Liver (tissue), 3 donors: ENCODE data around the gene SPTBN5.

ENCODE experiments used
- ATF3 ChIP-seq: IDR thresholded peaks from 2 replicates; pipeline ENCODE4 v1.6.1; 2016; ENCODE audit warnings: antibody characterized with exemption
- CTCF ChIP-seq: fragments of 150-350 bp; IDR thresholded peaks from 2 replicates; pipeline ENCODE4 v1.5.1; 2017; ENCODE audit warnings: improper control_type of control experiment, low read depth, low read length; ENCODE audit not compliant: missing input control
- FOXA1 ChIP-seq: IDR thresholded peaks from 2 replicates; pipeline ENCODE4 v1.6.1; 2016; ENCODE audit warnings: antibody characterized with exemption
- GABPA ChIP-seq, 2 donors: IDR thresholded peaks in 1 of 2; conservative IDR thresholded peaks in 1 of 2; 2 replicates each; pipeline ENCODE4 v1.6.1; 2016; ENCODE audit warnings: antibody characterized with exemption in 2 of 2, mild to moderate bottlenecking in 1 of 2, moderate library complexity in 1 of 2
- HNF4G ChIP-seq: IDR thresholded peaks from 2 replicates; pipeline ENCODE4 v1.6.1; 2016; ENCODE audit warnings: antibody characterized with exemption
- JUND ChIP-seq, 2 donors: IDR thresholded peaks; 2 replicates each; pipeline ENCODE4 v1.6.1; 2016; ENCODE audit warnings: antibody characterized with exemption in 2 of 2
- MAX ChIP-seq: IDR thresholded peaks from 2 replicates; pipeline ENCODE4 v1.6.1; 2016; ENCODE audit warnings: antibody characterized with exemption
- RAD21 ChIP-seq, 2 donors: IDR thresholded peaks; 2 replicates each; pipeline ENCODE4 v1.6.1; 2016; ENCODE audit warnings: antibody characterized with exemption in 2 of 2, mild to moderate bottlenecking in 2 of 2
- REST ChIP-seq: IDR thresholded peaks from 2 replicates; pipeline ENCODE4 v1.6.1; 2016; ENCODE audit warnings: antibody characterized with exemption, mild to moderate bottlenecking
- SP1 ChIP-seq: IDR thresholded peaks from 2 replicates; pipeline ENCODE4 v1.6.1; 2018; ENCODE audit warnings: antibody characterized with exemption, mild to moderate bottlenecking
- TAF1 ChIP-seq: conservative IDR thresholded peaks from 2 replicates; pipeline ENCODE4 v1.6.1; 2016; ENCODE audit warnings: antibody characterized with exemption, mild to moderate bottlenecking
- YY1 ChIP-seq: IDR thresholded peaks from 2 replicates; pipeline ENCODE4 v1.6.1; 2016; ENCODE audit warnings: antibody characterized with exemption, mild to moderate bottlenecking
- donor health status: healthy.
- donor health status: healthy.

GRCh38 chr15:41874736-41875135 lies 19.1 kb downstream of the SPTBN5 start:
- TF ChIP-seq CTCF = no peak
- TF ChIP-seq REST = no peak
- no peak for TF ChIP-seq RAD21 (IDR thresholded peaks at IDR 0.05)
- no peak for TF ChIP-seq TAF1
- no peak for TF ChIP-seq HNF4G
- TF ChIP-seq SP1 = no peak
- TF ChIP-seq MAX = no peak
- no peak for TF ChIP-seq FOXA1
- TF ChIP-seq JUND (IDR thresholded peaks at IDR 0.05) = no peak
- TF ChIP-seq YY1 = no peak
- no peak for TF ChIP-seq ATF3
- TF ChIP-seq GABPA (IDR thresholded peaks at IDR 0.05 in 1 of 2, conservative IDR thresholded peaks at IDR 0.05 in 1 of 2) = no peak
